Smooth muscle cell of the umbilical artery (primary cell): ENCODE measurements around the gene MATN3. TPM values are rescaled to one million over a fixed set of nuclear protein-coding genes. Genes with fewer than 3 reads are reported as not detected.

Source experiments
- total RNA-seq: library from RNA; depleted of rRNA; stranded (reverse); fragments of >200 nt; gene quantifications from 2 replicates; pipeline ENCODE4 v1.2.3, GENCODE V29; 2014

Gene MATN3, protein sequence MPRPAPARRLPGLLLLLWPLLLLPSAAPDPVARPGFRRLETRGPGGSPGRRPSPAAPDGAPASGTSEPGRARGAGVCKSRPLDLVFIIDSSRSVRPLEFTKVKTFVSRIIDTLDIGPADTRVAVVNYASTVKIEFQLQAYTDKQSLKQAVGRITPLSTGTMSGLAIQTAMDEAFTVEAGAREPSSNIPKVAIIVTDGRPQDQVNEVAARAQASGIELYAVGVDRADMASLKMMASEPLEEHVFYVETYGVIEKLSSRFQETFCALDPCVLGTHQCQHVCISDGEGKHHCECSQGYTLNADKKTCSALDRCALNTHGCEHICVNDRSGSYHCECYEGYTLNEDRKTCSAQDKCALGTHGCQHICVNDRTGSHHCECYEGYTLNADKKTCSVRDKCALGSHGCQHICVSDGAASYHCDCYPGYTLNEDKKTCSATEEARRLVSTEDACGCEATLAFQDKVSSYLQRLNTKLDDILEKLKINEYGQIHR
- 3.0 and 3.7 TPM in 2 replicates for total RNA-seq

DNA sequence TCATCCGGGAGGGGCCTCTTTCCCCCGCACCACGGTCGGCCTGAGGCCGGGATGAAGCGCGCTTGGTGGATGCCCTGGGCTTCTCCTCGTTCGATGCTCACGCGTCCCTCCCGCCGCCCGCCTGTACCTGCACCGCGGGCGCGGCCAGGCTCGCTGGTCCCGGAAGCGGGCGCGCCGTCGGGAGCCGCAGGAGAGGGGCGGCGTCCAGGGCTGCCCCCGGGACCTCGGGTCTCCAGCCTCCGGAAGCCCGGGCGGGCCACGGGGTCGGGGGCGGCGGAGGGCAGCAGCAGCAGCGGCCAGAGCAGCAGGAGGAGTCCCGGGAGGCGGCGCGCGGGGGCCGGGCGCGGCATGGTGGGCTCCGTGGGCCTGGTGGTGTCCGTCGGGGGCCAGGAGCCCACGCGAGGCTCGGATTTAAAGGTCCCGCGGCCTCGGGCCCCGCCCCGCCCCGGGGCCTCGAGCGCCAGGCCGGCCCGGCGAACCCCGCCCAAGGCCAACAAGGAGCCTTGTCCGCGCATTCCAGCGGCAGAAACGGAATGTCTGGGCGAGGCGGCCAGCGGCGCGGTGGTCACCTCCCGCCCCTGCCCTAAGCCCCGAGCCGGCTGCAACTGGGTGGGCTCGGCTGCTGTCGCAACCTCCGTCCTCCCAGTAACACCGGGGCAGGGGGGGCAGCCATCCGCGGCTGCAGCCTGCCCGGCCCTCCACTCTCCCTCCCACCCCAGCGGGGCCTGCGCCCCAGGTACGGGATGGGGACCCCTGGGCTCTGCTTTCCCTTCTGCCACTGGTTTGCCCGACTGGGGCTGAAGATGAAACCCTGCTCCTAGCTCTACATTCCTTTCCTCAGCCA, at the start of gene MATN3:
TSS of gene MATN3 (minus strand) at position 387 of the 844 bp plus-strand sequence. CDS start at position 350, 37 bp downstream.

DNA sequence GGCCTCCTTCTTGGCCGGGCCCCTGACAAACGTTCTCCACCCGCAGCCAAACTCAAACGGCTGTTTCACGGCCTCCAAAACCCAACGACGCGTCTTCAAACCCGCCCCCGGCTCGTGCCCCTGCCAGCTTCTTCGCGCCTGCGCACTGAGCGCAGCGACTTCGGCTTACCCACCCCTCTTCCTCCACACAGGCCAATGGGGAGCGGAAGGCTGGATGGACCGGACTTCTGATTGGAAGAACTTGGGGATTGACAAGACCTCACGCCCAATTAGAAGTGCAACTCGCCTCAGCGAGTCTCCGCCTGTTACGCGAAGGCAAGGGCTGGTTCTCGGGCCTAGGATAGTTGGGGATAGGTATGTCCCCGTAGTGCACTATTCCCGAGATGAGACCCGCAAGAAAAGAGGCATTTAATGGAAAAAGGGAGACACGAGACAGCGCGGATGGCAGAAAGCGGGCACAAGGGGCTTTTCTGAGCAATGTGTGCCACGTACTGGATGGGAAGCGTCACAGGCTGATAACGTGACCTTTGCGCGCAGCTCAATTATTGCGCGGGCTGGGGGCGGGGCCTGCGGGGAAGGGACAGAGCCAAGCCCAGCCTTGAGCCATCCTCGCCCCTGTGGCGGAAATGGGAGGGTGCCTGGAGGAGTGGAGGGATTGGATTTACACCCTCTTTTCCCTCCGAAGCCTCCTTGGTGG, 39.2 kb upstream of the MATN3 start, which contains the start of gene LAPTM4A:
TSS of gene LAPTM4A (minus strand) at position 97 of the 697 bp plus-strand sequence. CDS start 108 bp downstream, outside the sequence.

DNA sequence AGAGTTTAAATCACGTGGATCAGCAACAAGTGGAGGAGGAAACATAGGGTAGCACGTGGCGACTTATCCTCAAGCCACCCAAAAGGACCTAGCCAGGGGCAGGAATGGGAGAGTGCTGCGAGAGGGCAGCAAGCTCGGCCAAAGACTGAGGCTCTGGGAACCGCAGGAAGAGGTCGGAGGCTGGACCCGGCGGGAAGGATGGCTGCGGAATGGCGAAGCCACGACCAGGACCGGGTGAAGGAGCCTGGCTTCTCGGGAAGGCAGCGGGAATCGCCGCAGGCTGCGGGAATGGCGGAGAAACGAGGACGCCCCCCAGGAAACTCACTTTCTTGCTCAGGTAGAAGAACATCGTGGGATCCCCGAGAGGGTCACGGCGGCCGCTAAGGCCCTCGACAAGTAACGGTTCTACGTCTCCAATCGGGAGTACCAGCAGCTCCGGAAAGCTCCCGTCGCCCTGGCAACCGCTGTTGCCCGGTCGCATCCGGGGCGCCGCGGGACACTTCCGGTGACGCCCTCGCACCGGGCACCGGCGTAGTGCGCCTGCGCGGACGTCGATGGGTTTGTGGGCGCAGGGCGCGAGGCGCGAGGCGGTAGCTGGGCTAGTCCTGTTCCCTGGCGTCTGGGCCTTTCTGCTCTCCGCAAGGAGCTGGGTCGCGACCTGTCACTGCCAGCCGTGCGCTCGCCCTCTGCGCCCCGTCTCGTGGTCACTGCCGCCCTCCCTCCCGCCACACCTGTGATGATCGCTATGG, 22.6 kb downstream of the MATN3 start, which contains the start of gene WDR35:
TSS of gene WDR35 (minus strand) at position 439 of the 749 bp plus-strand sequence. CDS start at position 349, 90 bp downstream.

Other genes starting within 250 kb of the MATN3 start
- gene TTC32, start 110.7 kb downstream of the MATN3 start, total RNA-seq, result 6.0 and 6.2 TPM in 2 replicates
- gene WDR35, start 22.6 kb downstream of the MATN3 start, total RNA-seq, result 14.6 and 18.5 TPM in 2 replicates
- gene LAPTM4A, start 39.0 kb upstream of the MATN3 start, total RNA-seq, result 97.3 and 161 TPM in 2 replicates
- 77.2 and 102 TPM in 2 replicates for gene SDC1, start 212.5 kb upstream of the MATN3 start, total RNA-seq